Thoracic aorta (tissue), 2 donors: ENCODE data around the gene DIPK1C. TPM values are rescaled to one million over a fixed set of nuclear protein-coding genes. Genes with fewer than 3 reads are reported as not detected.

Source experiments
- ATAC-seq: fragments of 150-250 bp; one replicate; pipeline ENCODE4 v1.8.0; 2017; ENCODE audit warnings: low read depth; ENCODE audit not compliant: insufficient number of reproducible peaks, low FRiP score
- DNase-seq: peaks from one replicate; pipeline ENCODE4 v3.0.0-alpha.2; 2020; ENCODE audit warnings: low spot score
- H3K27ac ChIP-seq, 2 donors: fragments of 200-600 bp; sonication (generic); 1 replicate in 1 of 2; 2 replicates in 1 of 2; pipeline ENCODE4 v1.5.1; 2016; ENCODE audit warnings: mild to moderate bottlenecking in 2 of 2, moderate library complexity in 2 of 2
- H3K27me3 ChIP-seq: fragments of 200-600 bp; sonication (generic); replicated peaks from 2 replicates; pipeline ENCODE4 v1.6.0; 2016; ENCODE audit warnings: mild to moderate bottlenecking; ENCODE audit not compliant: insufficient read depth
- H3K36me3 ChIP-seq: fragments of 200-600 bp; sonication (generic); one replicate; pipeline ENCODE4 v1.5.1; 2016
- H3K4me1 ChIP-seq, 2 donors: fragments of 200-600 bp; sonication (generic); 1 replicate in 1 of 2; 2 replicates in 1 of 2; pipeline versions ENCODE4 v1.5.1 to v1.6.0; 2016; ENCODE audit warnings: low read depth in 2 of 2, mild to moderate bottlenecking in 1 of 2; ENCODE audit not compliant: control insufficient read depth in 1 of 2
- H3K4me3 ChIP-seq: fragments of 200-600 bp; sonication (generic); 2 replicates; pipeline ENCODE4 v1.5.1; 2016; ENCODE audit warnings: mild to moderate bottlenecking
- H3K9me3 ChIP-seq: fragments of 200-600 bp; sonication (generic); 2 replicates; pipeline ENCODE4 v1.5.1; 2016
- CTCF ChIP-seq: fragments of 200-600 bp; sonication (generic); IDR thresholded peaks from one replicate; pipeline ENCODE4 v1.5.1; 2019; ENCODE audit warnings: antibody characterized with exemption
- total RNA-seq, 2 donors: library from RNA; depleted of rRNA; stranded (reverse); fragments of >200 nt; gene quantifications; one replicate each; pipeline versions ENCODE4 v1.1.0 to v1.2.3, GENCODE V29; 2016

Gene DIPK1C
- total RNA-seq, 2 donors from 2014 or later = not detected

DNA sequence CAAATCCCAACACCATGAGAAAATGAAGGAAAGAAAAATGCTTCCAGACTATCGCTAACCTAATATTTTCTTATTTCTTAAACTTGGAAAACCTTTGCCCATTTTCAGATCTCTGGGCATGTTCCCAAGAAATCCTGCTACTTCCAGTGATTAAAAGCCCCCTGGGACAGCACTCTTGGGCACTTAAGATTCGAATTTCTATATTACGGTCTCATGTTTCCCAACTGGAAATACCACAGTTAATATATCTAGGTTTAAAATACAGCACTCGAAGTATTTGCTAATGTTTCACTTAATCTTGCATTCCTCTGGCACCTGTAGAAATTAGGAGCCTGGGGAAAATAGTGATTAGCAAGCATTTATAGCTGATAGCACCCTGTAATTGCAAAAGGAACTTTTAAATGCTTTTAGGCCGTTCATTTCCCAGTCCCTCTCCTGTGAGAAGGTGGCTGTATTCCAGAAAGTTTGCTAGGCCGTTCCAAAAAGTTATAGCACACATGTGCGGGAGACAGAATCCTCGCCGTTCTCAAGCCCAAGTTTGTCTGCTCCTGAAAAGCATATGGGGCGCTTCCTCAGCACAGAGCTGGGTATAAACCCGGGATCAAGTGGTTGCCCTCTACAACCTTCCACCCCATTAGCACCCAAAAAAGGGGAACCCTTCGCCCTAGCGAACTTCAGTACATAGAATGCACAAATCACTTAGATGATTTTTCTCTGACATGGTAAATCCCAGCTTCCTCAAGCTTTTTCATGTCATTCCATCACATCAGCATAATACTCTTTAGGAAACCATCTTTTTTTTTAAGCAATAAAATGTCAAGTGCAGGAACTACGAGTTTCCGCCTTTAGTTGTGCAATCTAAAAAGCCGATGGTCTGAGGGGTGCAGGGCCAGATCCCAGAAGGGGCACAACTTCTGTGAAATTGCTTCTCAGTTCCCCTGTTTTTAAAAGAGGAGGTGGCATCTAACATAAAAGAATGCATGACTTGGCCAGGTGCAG is 60.6 kb downstream of the DIPK1C start:
- no peak for TF ChIP-seq CTCF
- Histone ChIP-seq H3K4me1 (peaks cover 26 to 61% of the 10 kb centered on the region in 2 donors), H3K36me3 (no peaks in the 10 kb centered on the region), H3K27ac (peak overlapping the region; percentile 58 to 66), H3K27me3 (no peaks in the 10 kb centered on the region), H3K4me3 (peak overlapping the region; percentile 47), H3K9me3 (no peaks in the 10 kb centered on the region)
- no peak for DNase-seq
- ATAC-seq = no peak

DNA sequence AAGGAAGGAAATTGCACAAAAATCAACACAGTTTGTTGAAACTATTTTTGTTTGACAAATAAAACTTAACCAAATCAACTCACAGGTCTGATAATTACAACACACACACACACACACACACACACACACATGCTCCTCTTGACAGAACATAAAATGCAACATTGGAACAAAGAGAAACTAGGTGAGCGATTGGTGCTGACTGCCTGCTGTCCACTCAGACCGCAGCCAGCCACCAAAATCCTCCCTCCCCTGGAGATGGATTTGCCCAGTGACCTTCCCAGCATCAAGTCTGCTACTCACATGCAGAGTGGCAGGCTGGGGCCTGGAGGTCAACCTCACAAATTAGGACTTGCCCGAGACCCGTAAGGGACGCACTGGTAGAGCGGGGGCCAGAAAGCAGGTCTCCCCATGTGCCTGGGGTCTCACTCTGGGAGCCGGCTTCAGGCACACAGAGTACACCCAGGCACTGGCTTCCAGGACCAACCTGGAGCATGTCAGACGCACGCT is 61.4 kb downstream of the DIPK1C start:
- Histone ChIP-seq H3K36me3 (no peaks in the 10 kb centered on the region), H3K27me3 (no peaks in the 10 kb centered on the region), H3K27ac (peak overlapping the region; percentile 58 to 66), H3K4me1 (peaks cover 26 to 54% of the 10 kb centered on the region in 2 donors), H3K4me3 (peak overlapping the region; percentile 47), H3K9me3 (no peaks in the 10 kb centered on the region)
- DNase-seq (no peak), ATAC-seq (peak; percentile 23)
- TF ChIP-seq CTCF = no peak

DNA sequence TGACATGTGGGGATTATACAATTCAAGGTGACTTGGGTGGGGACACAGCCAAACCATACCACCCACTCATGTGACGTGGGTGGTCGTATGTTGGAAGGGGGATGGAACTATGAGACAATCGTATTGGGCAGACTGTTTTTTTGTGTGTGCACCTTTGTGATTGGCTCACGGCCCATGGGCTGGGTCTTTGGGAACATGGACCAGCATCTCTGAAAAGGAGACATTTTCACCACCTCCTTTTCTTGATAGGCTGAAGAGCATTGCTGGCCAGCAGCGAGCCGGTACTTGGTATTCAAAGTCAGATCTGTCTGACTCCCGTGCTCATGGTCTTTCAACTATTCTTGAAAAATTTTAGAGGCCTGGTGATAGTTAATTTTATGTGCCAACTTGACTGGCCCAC is 62.1 kb downstream of the DIPK1C start:
- Histone ChIP-seq H3K4me1 (peaks cover 25 to 47% of the 10 kb centered on the region in 2 donors), H3K4me3 (no peak overlapping the region), H3K27ac (no peak overlapping the region), H3K9me3 (no peaks in the 10 kb centered on the region), H3K27me3 (no peaks in the 10 kb centered on the region), H3K36me3 (no peaks in the 10 kb centered on the region)
- ATAC-seq (no peak), DNase-seq (no peak)
- no peak for TF ChIP-seq CTCF

- DNase-seq = no peak
- Histone ChIP-seq H3K27ac (no peak overlapping the region), H3K27me3 (no peaks in the 10 kb centered on the region), H3K4me3 (no peak overlapping the region), H3K36me3 (no peaks in the 10 kb centered on the region), H3K9me3 (no peaks in the 10 kb centered on the region), H3K4me1 (peaks cover 11 to 22% of the 10 kb centered on the region in 2 donors)
- no peak for TF ChIP-seq CTCF
- ATAC-seq = no peak
These were observed 64.8 kb downstream of the DIPK1C start for GRCh38 chr18:74392323-74392722.

GRCh38 chr18:74390900-74391299 is 66.2 kb downstream of the DIPK1C start:
- no peaks in the 10 kb centered on the region for H3K9me3 ChIP-seq
- H3K27ac ChIP-seq = no peak overlapping the region
- DNase-seq = no peak
- no peaks in the 10 kb centered on the region for H3K27me3 ChIP-seq
- TF ChIP-seq CTCF = no peak
- ATAC-seq = no peak
- no peaks in the 10 kb centered on the region for H3K36me3 ChIP-seq
- peaks cover 0 to 8% of the 10 kb centered on the region in 2 donors for H3K4me1 ChIP-seq
- no peak overlapping the region for H3K4me3 ChIP-seq
